DOHH2 (cell line): ENCODE data around the gene CEP20.

Experiments
- CTCF ChIP-seq: fragments of 200-600 bp; sonication (generic); IDR thresholded peaks from one replicate; pipeline ENCODE4 v1.5.1; 2014; ENCODE audit warnings: antibody characterized with exemption, mild to moderate bottlenecking, low read depth, low read length; ENCODE audit not compliant: poor library complexity, severe bottlenecking
- EZH2phosphoT487 ChIP-seq: fragments of 200-600 bp; sonication (generic); IDR thresholded peaks from 2 replicates; pipeline ENCODE4 v1.6.1; 2017; ENCODE audit warnings: borderline replicate concordance, mild to moderate bottlenecking, antibody characterized with exemption, low read length, moderate library complexity, mixed read lengths

- TF ChIP-seq EZH2phosphoT487 (no peak), CTCF (peak; percentile 60)
These were observed 13.6 kb downstream of the CEP20 start for GRCh38 chr16:15874745-15875314.
